Fibroblast of skin of back (primary cell): ENCODE results near the gene AARS1. TPM values are rescaled to one million over a fixed set of nuclear protein-coding genes. Genes with fewer than 3 reads are reported as not detected.
"Not testable (repeated sequence)": the region's sequence is repeated elsewhere in the genome, so short reads cannot be mapped to it uniquely, and the experiment has no call there.

ENCODE experiments used
- DNase-seq: peaks from one replicate; pipeline ENCODE4 v3.0.0-alpha.2; 2013
- polyA plus RNA-seq, 2 experiments: library from polyadenylated mRNA; unstranded; fragments of 120-200 nt; gene quantifications; one replicate each; pipeline ENCODE4 v1.2.1, GENCODE V29; 2013; ENCODE audit not compliant: insufficient read length in 2 of 2

Gene AARS1
- polyA plus RNA-seq (2013, experiment 1 of 2; ENCODE audit: insufficient read length) = 159 TPM
- 117 TPM for polyA plus RNA-seq (2013, experiment 2 of 2; ENCODE audit: insufficient read length)

GRCh38 chr16:70289229-70290094 is at the start of gene AARS1:
Gene AARS1 (minus strand): TSS chr16:70289506. CDS start chr16:70282763, 6,743 bp downstream.
- DNase-seq = peak; percentile 100

GRCh38 chr16:70337814-70338213 is 48.5 kb upstream of the AARS1 start:
- no peak for DNase-seq

DNA sequence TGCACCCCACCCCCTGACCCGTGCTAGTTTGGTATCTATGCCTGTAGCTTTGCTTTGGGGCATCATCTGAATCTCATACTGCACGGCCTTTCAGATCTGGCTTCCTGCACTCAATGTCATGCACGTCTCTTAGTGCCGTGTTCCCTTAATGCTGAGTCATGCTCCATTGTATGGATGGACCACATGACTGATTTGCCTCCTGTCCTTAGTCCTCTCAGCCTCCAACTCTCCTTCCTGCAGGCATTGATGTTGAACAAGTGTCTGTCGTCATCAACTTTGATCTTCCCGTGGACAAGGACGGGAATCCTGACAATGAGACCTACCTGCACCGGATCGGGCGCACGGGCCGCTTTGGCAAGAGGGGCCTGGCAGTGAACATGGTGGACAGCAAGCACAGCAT is 43.4 kb upstream of the AARS1 start:
- not testable (repeated sequence) for DNase-seq

GRCh38 chr16:70331588-70332358 is 42.5 kb upstream of the AARS1 start:
- DNase-seq = no peak

DNA sequence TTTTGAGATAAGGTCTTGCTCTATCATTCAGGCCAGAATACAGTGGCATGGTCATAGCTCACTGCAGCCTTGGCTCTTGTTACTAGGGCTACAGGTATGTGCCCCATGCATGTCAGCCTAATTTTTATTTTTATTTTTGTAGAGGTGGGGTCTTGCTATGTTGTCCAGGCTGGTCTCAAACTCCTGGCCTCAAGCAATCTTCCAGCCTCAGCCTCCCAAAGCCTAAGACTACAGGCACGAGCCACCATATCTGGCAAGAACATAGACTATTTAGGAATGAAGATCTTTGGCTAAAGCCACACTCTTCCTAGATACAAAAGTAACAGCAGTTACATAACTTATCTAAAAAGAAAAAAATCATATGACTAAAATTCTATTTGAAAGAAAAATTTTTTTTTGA is 41.8 kb upstream of the AARS1 start:
- no peak for DNase-seq

DNA sequence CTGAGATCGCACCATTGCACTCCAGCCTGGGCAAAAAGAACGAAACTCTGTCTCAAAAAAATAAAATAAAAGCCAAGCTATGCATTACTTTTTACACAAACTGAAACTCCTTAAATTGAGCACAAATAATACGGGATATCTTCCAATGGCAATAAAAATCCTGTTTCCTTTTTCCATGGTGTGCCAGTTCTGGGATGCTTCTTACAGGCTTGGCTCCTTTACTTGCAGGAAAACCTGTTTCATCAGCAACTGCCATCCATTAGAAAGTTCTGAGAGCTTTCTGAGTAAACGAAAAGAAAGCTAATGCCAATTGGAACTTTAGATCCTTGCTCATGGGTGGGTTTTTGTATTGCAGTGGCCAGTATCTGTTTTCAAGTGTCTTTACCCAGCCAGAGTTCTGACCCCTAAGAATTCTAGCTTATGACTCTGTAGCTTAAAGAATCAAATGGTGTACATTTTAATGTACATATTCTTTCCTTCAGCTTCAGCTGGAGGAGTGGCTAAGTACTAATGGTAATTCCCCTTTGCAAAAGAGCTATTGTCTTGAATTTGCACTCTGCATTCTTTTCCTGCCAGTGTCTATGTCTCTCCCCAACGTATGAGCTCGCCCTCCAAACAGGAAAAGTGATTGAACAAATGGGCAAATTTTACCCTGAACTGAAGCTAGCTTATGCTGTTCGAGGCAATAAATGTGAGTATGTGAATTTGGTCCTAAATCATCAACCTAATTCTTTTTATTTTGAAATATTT is 35.9 kb upstream of the AARS1 start:
- no peak for DNase-seq

- no peak for DNase-seq
These were observed 30.8 kb upstream of the AARS1 start for GRCh38 chr16:70320121-70320520.

DNA sequence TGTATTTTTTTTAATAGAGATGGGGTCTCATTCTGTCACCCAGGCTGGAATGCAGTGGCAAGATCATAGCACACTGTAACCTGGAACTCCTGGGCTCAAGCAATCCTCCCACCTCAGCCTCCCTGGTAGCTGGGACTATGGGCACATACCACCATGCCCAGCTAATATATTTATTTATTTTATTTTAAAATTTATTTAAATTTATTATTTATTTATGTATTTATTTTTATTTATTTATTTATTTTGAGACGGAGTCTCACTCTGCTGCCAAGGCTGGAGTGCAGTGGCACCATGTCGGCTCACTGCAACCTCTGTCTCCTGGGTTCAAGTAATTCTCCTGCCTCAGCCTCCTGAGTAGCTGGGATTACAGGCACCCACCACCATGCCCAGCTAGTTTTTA is 18.4 kb upstream of the AARS1 start:
- DNase-seq = not testable (repeated sequence)

DNA sequence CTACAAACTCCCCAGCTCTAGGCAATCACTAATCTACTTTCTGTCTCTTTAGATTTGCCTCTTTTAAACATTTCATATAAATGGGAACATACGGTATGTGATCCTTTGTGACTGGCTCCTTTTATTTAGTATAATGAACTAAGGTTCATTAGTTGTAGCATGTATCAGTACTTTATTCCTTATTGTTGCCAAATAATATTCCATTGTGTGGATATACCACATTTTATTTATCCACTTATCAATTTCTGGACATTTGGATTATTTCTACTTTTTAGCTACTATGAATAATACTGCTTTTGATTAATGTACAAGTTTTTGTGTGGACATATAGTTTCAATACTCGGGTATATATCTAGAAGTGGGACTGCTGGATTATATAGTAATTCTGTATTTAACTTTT is 17.6 kb upstream of the AARS1 start:
- DNase-seq = no peak

GRCh38 chr16:70304892-70305448 is 15.7 kb upstream of the AARS1 start:
- DNase-seq = no peak

DNA sequence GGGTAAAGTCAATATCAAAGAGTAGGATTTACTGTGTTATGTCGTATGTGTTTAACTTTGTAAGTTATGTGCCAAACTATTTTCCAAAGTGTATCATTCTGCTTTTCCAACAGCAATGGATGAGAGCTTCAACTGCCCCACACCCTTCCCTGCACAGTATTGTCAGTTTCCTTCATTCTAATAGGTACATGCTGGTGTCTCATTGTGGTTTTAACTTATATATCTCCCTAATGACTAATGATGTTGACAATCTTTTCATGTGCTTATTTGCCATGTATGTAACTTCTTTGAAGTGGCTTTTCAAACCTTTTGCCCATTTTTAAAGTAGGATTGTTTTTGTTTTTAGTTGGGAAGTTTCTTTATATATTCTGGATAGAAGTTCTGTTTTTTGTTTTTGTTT is 13.4 kb upstream of the AARS1 start:
- DNase-seq = no peak

DNA sequence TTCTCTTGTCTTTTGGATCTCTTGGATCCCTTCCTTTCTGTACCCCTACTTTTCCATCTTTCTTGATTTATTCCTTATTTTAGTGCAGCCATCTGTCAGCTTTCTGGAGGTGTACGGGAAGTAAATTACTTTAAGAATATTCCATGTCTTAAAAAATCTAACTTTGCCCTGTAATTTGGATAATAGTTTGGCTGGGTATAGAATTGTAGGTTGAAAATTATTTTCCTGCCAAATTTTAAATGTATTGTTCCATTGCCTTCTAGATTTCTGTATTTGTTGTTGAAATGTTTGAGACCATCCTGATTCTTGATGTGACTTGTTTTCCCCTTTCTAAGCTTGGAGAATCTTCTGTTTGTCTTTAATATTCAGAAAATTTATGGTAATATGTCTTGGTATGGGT is 11.8 kb upstream of the AARS1 start:
- DNase-seq = no peak

GRCh38 chr16:70298988-70299938 is 10.0 kb upstream of the AARS1 start, which contains the start of gene DDX19B:
Gene DDX19B (plus strand): TSS chr16:70299186. CDS start chr16:70299298, 112 bp downstream.
- peak; percentile 71 for DNase-seq

DNA sequence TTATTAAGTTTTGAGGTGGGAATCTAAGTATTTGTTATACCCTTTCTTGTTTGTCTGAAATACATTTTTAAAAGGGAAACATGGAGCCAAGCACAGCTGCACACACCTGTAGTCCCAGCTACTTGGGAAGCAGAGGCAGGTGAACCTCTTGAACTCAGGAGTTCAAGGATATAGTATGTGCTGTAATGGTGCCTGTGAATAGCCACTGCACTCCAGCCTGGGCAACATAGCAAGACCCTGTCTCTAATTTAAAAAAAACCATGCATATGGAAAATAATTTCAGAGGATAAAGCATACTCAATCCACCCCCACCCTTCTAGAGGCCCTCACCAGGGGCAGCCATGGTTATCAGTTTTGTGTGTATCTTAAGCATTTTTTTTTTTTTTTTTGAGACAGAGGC is 6.3 kb upstream of the AARS1 start:
- DNase-seq = no peak

- no peak for DNase-seq
These were observed 5.2 kb upstream of the AARS1 start for GRCh38 chr16:70294385-70295025.

- DNase-seq = not testable (repeated sequence)
These were observed 2.8 kb upstream of the AARS1 start for GRCh38 chr16:70292148-70292547.

- peak; percentile 21 for DNase-seq
These were observed 1.7 kb upstream of the AARS1 start for GRCh38 chr16:70290949-70291519.

- not testable (repeated sequence) for DNase-seq
These were observed 1.9 kb downstream of the AARS1 start for GRCh38 chr16:70287304-70287971.

- no peak for DNase-seq
These were observed 12.9 kb downstream of the AARS1 start for GRCh38 chr16:70276392-70276791.

GRCh38 chr16:70271696-70272095 is 17.6 kb downstream of the AARS1 start:
- DNase-seq = no peak
